ENCODE results near the gene TMX2.
"Not testable (repeated sequence)": the region's sequence is repeated elsewhere in the genome, so short reads cannot be mapped to it uniquely, and the experiment has no call there.

Gene TMX2

GRCh38 chr11:57716726-57717125, 4.3 kb downstream of the TMX2 start:
- not testable (repeated sequence) for DNase-seq (ENCODE audit: low spot score)

- DNase-seq (ENCODE audit: low spot score), result no peak
These were observed 14.8 kb downstream of the TMX2 start for GRCh38 chr11:57727185-57727584.

GRCh38 chr11:57728829-57729228, 16.4 kb downstream of the TMX2 start:
- no peak for DNase-seq (ENCODE audit: low spot score)

GRCh38 chr11:57729479-57729878, 17.1 kb downstream of the TMX2 start:
- DNase-seq (ENCODE audit: low spot score), result no peak

GRCh38 chr11:57732661-57733060, 20.3 kb downstream of the TMX2 start:
- DNase-seq (ENCODE audit: low spot score), result no peak

- no peak for DNase-seq (ENCODE audit: low spot score)
These were observed 23.4 kb downstream of the TMX2 start for GRCh38 chr11:57735619-57736298.

GRCh38 chr11:57741132-57742086, 29.0 kb downstream of the TMX2 start, which contains the start of gene SELENOH:
Gene SELENOH (plus strand): TSS chr11:57741491. CDS start chr11:57741596, 105 bp downstream.
- peak; percentile 97 for DNase-seq (ENCODE audit: low spot score)

GRCh38 chr11:57742087-57742452, 29.7 kb downstream of the TMX2 start:
- no peak for DNase-seq (ENCODE audit: low spot score)

- no peak for DNase-seq (ENCODE audit: low spot score)
These were observed 32.0 kb downstream of the TMX2 start for GRCh38 chr11:57744357-57744756.

GRCh38 chr11:57745206-57745605, 32.8 kb downstream of the TMX2 start:
- DNase-seq (ENCODE audit: low spot score), result no peak

- DNase-seq (ENCODE audit: low spot score), result no peak
These were observed 34.5 kb downstream of the TMX2 start for GRCh38 chr11:57746920-57747319.

GRCh38 chr11:57751176-57751575, 38.8 kb downstream of the TMX2 start:
- DNase-seq (ENCODE audit: low spot score), result no peak

- peak; percentile 20 for DNase-seq (ENCODE audit: low spot score)
These were observed 39.4 kb downstream of the TMX2 start, which contains the start of gene BTBD18 for GRCh38 chr11:57751676-57752253. Gene BTBD18 (minus strand): TSS chr11:57751819. CDS start chr11:57751188, 631 bp downstream.

- DNase-seq (ENCODE audit: low spot score), result no peak
These were observed 40.6 kb downstream of the TMX2 start for GRCh38 chr11:57752954-57753353.

- DNase-seq (ENCODE audit: low spot score), result no peak
These were observed 45.8 kb downstream of the TMX2 start for GRCh38 chr11:57758174-57758573.

- peak; percentile 96 for DNase-seq (ENCODE audit: low spot score)
These were observed 49.2 kb downstream of the TMX2 start, which contains the start of gene CTNND1 for GRCh38 chr11:57761301-57762234. Gene CTNND1 (plus strand): TSS chr11:57761802. CDS start chr11:57791479, 29,677 bp downstream.

GRCh38 chr11:57762235-57762861, 50.0 kb downstream of the TMX2 start:
- DNase-seq (ENCODE audit: low spot score), result peak; percentile 19

GRCh38 chr11:57763568-57763967, 51.2 kb downstream of the TMX2 start:
- peak; percentile 23 for DNase-seq (ENCODE audit: low spot score)

- DNase-seq (ENCODE audit: low spot score), result no peak
These were observed 51.6 kb downstream of the TMX2 start for GRCh38 chr11:57764021-57764420.

- DNase-seq (ENCODE audit: low spot score), result no peak
These were observed 52.2 kb downstream of the TMX2 start for GRCh38 chr11:57764566-57764965.

GRCh38 chr11:57764972-57765371, 52.6 kb downstream of the TMX2 start:
- DNase-seq (ENCODE audit: low spot score), result no peak
